Measurements from ENCODE around the gene AP2B1.

AP2B1 gene

GRCh38 chr17:35765756-35766488 lies 178.8 kb downstream of the AP2B1 start:
- POLR2A ChIA-PET: interaction anchor here (1.2 to 2.1 kb wide), 2 partner anchors 22 to 43 kb away, joined by 3 to 13 read pairs; partner anchors contain the start of gene TAF15
- CTCF ChIA-PET: interaction anchor here (0.5 to 6.2 kb wide), 11 partner anchors 15 to 441 kb away, joined by 3 to 104 read pairs (median 15); partner anchors contain the start of gene MMP28

GRCh38 chr17:35766489-35766877 lies 179.4 kb downstream of the AP2B1 start:
- no peaks in the 10 kb centered on the region for H3K36me3 ChIP-seq (ENCODE audit: control insufficient read depth in 2 of 2, insufficient read depth in 1 of 2, low read length in 2 of 2)
- no peaks in the 10 kb centered on the region; the same call in 1 of the 2 replicates for H3K4me1 ChIP-seq (ENCODE audit: control insufficient read depth, insufficient read depth, low read length)
- no peak overlapping the region for H3K4me3 ChIP-seq (ENCODE audit: low read depth, low read length)
- no peak overlapping the region for H3K27ac ChIP-seq (ENCODE audit: extremely low read depth, low read depth, low read length)
- ChIA-PET POLR2A (interaction anchor here (2.1 kb wide), 1 partner anchor 42 kb away, joined by 13 read pairs; the partner anchor contains the start of gene TAF15), CTCF (interaction anchor here (0.5 to 6.2 kb wide), 11 partner anchors 9 to 441 kb away, joined by 3 to 104 read pairs (median 7); partner anchors contain the start of genes MMP28 and TAF15)
- no peaks in the 10 kb centered on the region for H3K9me3 ChIP-seq (ENCODE audit: control insufficient read depth, insufficient read depth, low read depth, low read length)
- TF ChIP-seq, protein P1, sequence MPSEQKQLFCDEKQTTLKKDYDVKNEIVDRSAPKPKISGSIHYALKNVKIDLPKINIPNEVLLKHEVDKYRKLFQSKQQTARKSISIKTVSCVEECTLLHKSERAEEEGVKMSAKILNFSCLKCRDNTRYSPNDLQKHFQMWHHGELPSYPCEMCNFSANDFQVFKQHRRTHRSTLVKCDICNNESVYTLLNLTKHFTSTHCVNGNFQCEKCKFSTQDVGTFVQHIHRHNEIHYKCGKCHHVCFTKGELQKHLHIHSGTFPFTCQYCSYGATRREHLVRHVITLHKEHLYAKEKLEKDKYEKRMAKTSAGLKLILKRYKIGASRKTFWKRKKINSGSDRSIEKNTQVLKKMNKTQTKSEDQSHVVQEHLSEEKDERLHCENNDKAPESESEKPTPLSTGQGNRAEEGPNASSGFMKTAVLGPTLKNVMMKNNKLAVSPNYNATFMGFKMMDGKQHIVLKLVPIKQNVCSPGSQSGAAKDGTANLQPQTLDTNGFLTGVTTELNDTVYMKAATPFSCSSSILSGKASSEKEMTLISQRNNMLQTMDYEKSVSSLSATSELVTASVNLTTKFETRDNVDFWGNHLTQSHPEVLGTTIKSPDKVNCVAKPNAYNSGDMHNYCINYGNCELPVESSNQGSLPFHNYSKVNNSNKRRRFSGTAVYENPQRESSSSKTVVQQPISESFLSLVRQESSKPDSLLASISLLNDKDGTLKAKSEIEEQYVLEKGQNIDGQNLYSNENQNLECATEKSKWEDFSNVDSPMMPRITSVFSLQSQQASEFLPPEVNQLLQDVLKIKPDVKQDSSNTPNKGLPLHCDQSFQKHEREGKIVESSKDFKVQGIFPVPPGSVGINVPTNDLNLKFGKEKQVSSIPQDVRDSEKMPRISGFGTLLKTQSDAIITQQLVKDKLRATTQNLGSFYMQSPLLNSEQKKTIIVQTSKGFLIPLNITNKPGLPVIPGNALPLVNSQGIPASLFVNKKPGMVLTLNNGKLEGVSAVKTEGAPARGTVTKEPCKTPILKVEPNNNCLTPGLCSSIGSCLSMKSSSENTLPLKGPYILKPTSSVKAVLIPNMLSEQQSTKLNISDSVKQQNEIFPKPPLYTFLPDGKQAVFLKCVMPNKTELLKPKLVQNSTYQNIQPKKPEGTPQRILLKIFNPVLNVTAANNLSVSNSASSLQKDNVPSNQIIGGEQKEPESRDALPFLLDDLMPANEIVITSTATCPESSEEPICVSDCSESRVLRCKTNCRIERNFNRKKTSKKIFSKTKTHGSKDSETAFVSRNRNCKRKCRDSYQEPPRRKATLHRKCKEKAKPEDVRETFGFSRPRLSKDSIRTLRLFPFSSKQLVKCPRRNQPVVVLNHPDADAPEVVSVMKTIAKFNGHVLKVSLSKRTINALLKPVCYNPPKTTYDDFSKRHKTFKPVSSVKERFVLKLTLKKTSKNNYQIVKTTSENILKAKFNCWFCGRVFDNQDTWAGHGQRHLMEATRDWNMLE (tag by site-specific recombination; conservative IDR thresholded peaks at IDR 0.05; ENCODE audit: low read depth): no peak
- no peak for TF ChIP-seq SALL2 (tag by site-specific recombination; IDR thresholded peaks at IDR 0.05; ENCODE audit: borderline replicate concordance)
- TF ChIP-seq GLIS2 (tag by site-specific recombination; IDR thresholded peaks at IDR 0.05): no peak
- no peak for TF ChIP-seq ZSCAN16 (tag by site-specific recombination; IDR thresholded peaks at IDR 0.05)
- no peak for TF ChIP-seq TSHZ1 (tag by site-specific recombination; IDR thresholded peaks at IDR 0.05; ENCODE audit: borderline replicate concordance)
- TF ChIP-seq OVOL3 (tag by site-specific recombination; IDR thresholded peaks at IDR 0.05): no peak
- TF ChIP-seq HIC1 (tag by site-specific recombination; IDR thresholded peaks at IDR 0.05): no peak

More at GRCh38 chr17:35765756-35766488, 178.8 kb downstream of the AP2B1 start:
- TF ChIP-seq ZNF510 (tag by site-specific recombination; IDR thresholded peaks at IDR 0.05; ENCODE audit: insufficient replicate concordance) (no peak), ZNF658 (tag by site-specific recombination; IDR thresholded peaks at IDR 0.05) (no peak), ZNF18 (tag by site-specific recombination; IDR thresholded peaks at IDR 0.05) (no peak), IKZF3 (tag by site-specific recombination; IDR thresholded peaks at IDR 0.05) (no peak), ZNF354C (tag by site-specific recombination; IDR thresholded peaks at IDR 0.05; ENCODE audit: borderline replicate concordance, low read depth) (no peak), ZBTB1 (tag by site-specific recombination; IDR thresholded peaks at IDR 0.05) (no peak), PBX3 (CRISPR knock-in tag; IDR thresholded peaks at IDR 0.05) (no peak), ZNF121 (tag by site-specific recombination; IDR thresholded peaks at IDR 0.05) (no peak)
- TF ChIP-seq, protein P2, sequence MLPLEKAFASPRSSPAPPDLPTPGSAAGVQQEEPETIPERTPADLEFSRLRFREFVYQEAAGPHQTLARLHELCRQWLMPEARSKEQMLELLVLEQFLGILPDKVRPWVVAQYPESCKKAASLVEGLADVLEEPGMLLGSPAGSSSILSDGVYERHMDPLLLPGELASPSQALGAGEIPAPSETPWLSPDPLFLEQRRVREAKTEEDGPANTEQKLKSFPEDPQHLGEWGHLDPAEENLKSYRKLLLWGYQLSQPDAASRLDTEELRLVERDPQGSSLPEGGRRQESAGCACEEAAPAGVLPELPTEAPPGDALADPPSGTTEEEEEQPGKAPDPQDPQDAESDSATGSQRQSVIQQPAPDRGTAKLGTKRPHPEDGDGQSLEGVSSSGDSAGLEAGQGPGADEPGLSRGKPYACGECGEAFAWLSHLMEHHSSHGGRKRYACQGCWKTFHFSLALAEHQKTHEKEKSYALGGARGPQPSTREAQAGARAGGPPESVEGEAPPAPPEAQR (tag by site-specific recombination; IDR thresholded peaks at IDR 0.05): no peak
- Histone ChIP-seq H3K4me1 (ENCODE audit: control insufficient read depth, insufficient read depth, low read length) (no peaks in the 10 kb centered on the region; the same call in 1 of the 2 replicates), H3K27ac (ENCODE audit: extremely low read depth, low read depth, low read length) (no peak overlapping the region), H3K4me3 (ENCODE audit: low read depth, low read length) (no peak overlapping the region), H3K9me3 (ENCODE audit: control insufficient read depth, insufficient read depth, low read depth, low read length) (no peaks in the 10 kb centered on the region), H3K36me3 (ENCODE audit: control insufficient read depth in 2 of 2, insufficient read depth in 1 of 2, low read length in 2 of 2) (no peaks in the 10 kb centered on the region)
